Ovary (tissue), 9 donors: ENCODE results near the gene ST6GAL1. TPM values are rescaled to one million over a fixed set of nuclear protein-coding genes. Genes with fewer than 3 reads are reported as not detected.

Source experiments
- DNase-seq, 5 donors: peaks; one replicate each; pipeline ENCODE4 v3.0.0-alpha.2; 2019 to 2020
- H3K27ac ChIP-seq, 2 donors: fragments of 200-600 bp; one replicate each; pipeline versions ENCODE4 v1.5.1 to v1.8.0; 2019 to 2022
- H3K27me3 ChIP-seq: fragments of 200-600 bp; one replicate; pipeline ENCODE4 v1.8.0; 2022
- H3K36me3 ChIP-seq: fragments of 200-600 bp; sonication (generic); one replicate; pipeline ENCODE4 v1.5.1; 2019
- H3K4me1 ChIP-seq: one replicate; pipeline ENCODE4 v1.8.1; 2013; ENCODE audit warnings: mild to moderate bottlenecking, moderate library complexity; ENCODE audit not compliant: insufficient read depth
- H3K4me3 ChIP-seq: fragments of 200-600 bp; sonication (generic); one replicate; pipeline ENCODE4 v1.5.1; 2017
- H3K9me3 ChIP-seq, 2 donors: fragments of 200-600 bp in 1 of 2; sonication (generic) in 1 of 2; one replicate each; pipeline versions ENCODE4 v1.5.1 to v1.8.1; 2013 to 2019; ENCODE audit warnings: mild to moderate bottlenecking in 1 of 2, moderate library complexity in 1 of 2
- CTCF ChIP-seq, 3 donors: fragments of 450-650 bp in 2 of 3; fragments of 200-600 bp in 1 of 3; IDR thresholded peaks; one replicate each; pipeline versions ENCODE4 v1.5.1 to v1.8.0; 2016 to 2022; ENCODE audit warnings: antibody characterized with exemption in 3 of 3, mild to moderate bottlenecking in 1 of 3
- EP300 ChIP-seq: sonication (generic); formaldehyde crosslinking; IDR thresholded peaks from one replicate; pipeline ENCODE4 v1.6.1; 2017; ENCODE audit warnings: antibody characterized with exemption
- POLR2A ChIP-seq: fragments of 450-650 bp; IDR thresholded peaks from one replicate; pipeline ENCODE4 v1.6.1; 2017; ENCODE audit warnings: antibody characterized with exemption, mild to moderate bottlenecking, moderate library complexity
- WGBS, 3 donors: extraction: QIAGEN DNeasy Blood & Tissue Kit in 1 of 3; methylation state at CpG; one replicate each; pipeline versions ENCODE4 v1.1.5 to v1.1.7; 2013 to 2017; 5-methylcytosine and 5-hydroxymethylcytosine counted together
- intact Hi-C, 4 donors: fragments of 100-400 bp; cut with DNase I; formaldehyde crosslinking; loops; one replicate each; pipeline versions ENCODE4 v1.11.0 to v1.15.1; 2022 to 2023
- polyA plus RNA-seq, 2 donors: library from polyadenylated mRNA; stranded (reverse); fragments of 200-250 nt in 1 of 2; fragments of 350-450 nt in 1 of 2; fragmentation: Illumina TruSeq in 1 of 2; extraction: RNeasy Lipid Tissue Mini Kit (QIAGEN cat#74804) in 1 of 2; gene quantifications; one replicate each; pipeline ENCODE4 v1.2.3, GENCODE V29; 2013 to 2014
- total RNA-seq, 7 donors: library from RNA; depleted of rRNA in 2 of 7; stranded (reverse); fragments of >200 nt in 2 of 7; fragmentation: NEBNext Ultra II Directional in 3 of 7; extraction: Animal tissue kit (Norgen Biotek cat#: 25700) in 3 of 7; gene quantifications; one replicate each; pipeline versions ENCODE4 v1.1.0 to v1.2.4, GENCODE V29; 2016 to 2023
- donor health status: DM: no; HTN: no; CAD: no; lungs with moderate emphysema.
- donor health status: DM: no; HTN: no; CAD: no.
- donor health status: Bipolar disorder and iron deficiency.
- donor health status: DM: yes; HTN: yes; CAD: no.
- donor health status: DM: no; HTN: no; CAD: no.
- donor health status: DM: yes; HTN: yes; CAD: no.

The ST6GAL1 gene
- total and polyA plus RNA-seq, 9 donors, result 10.6 to 55.2 (median 28.1) TPM

GRCh38 chr3:186921578-186921977 lies 8.7 kb upstream of the ST6GAL1 start:
- no peak for TF ChIP-seq EP300
- no peak for TF ChIP-seq CTCF (IDR thresholded peaks at IDR 0.05)
- H3K27ac ChIP-seq, result no peak overlapping the region
- H3K36me3 ChIP-seq, result no peaks in the 10 kb centered on the region
- no peaks in the 10 kb centered on the region for H3K4me1 ChIP-seq
- intact Hi-C loops, result no loop called here
- DNase-seq, result no peak
- WGBS, 3 donors, result 65 to 73% (median 68%) methylated on average over 3 of the region's 3 CpGs
- H3K27me3 ChIP-seq, result no peaks in the 10 kb centered on the region
- no peak overlapping the region for H3K4me3 ChIP-seq
- H3K9me3 ChIP-seq, result no peaks in the 10 kb centered on the region

- intact Hi-C loops, result no loop called here
- H3K4me1 ChIP-seq, result no peaks in the 10 kb centered on the region
- TF ChIP-seq EP300 (no peak), CTCF (IDR thresholded peaks at IDR 0.05) (no peak), POLR2A (no peak)
- H3K27me3 ChIP-seq, result no peaks in the 10 kb centered on the region
- no peak overlapping the region for H3K27ac ChIP-seq
- no peaks in the 10 kb centered on the region for H3K9me3 ChIP-seq
- no peak overlapping the region for H3K4me3 ChIP-seq
- no peak for DNase-seq
- H3K36me3 ChIP-seq, result no peaks in the 10 kb centered on the region
- 79 to 83% (median 81%) methylated on average over 8 to 9 of the region's 9 CpGs for WGBS, 3 donors
Observed at GRCh38 chr3:186922224-186922623, 8.1 kb upstream of the ST6GAL1 start.

- Histone ChIP-seq H3K27ac (no peak overlapping the region), H3K27me3 (no peaks in the 10 kb centered on the region), H3K36me3 (no peaks in the 10 kb centered on the region), H3K4me3 (no peak overlapping the region), H3K4me1 (no peaks in the 10 kb centered on the region), H3K9me3 (no peaks in the 10 kb centered on the region)
- intact Hi-C loops, result no loop called here
- TF ChIP-seq EP300 (no peak), CTCF (IDR thresholded peaks at IDR 0.05) (no peak), POLR2A (no peak)
- DNase-seq, result no peak
- 71 to 83% (median 73%) methylated on average over 5 of the region's 5 CpGs for WGBS, 3 donors
Observed at GRCh38 chr3:186922790-186923189, 7.5 kb upstream of the ST6GAL1 start.

- H3K27me3 ChIP-seq, result no peaks in the 10 kb centered on the region
- TF ChIP-seq CTCF (IDR thresholded peaks at IDR 0.05) (no peak), POLR2A (no peak), EP300 (no peak)
- no peaks in the 10 kb centered on the region for H3K36me3 ChIP-seq
- no peak overlapping the region for H3K4me3 ChIP-seq
- 91 to 92% (median 92%) methylated on average over 3 of the region's 3 CpGs for WGBS, 3 donors
- intact Hi-C loops, result no loop called here
- H3K27ac ChIP-seq, result no peak overlapping the region
- DNase-seq, result no peak
- no peaks in the 10 kb centered on the region for H3K4me1 ChIP-seq
- no peaks in the 10 kb centered on the region for H3K9me3 ChIP-seq
Observed at GRCh38 chr3:186923241-186923640, 7.1 kb upstream of the ST6GAL1 start.

GRCh38 chr3:186925826-186926225 lies 4.5 kb upstream of the ST6GAL1 start:
- Histone ChIP-seq H3K4me1 (no peaks in the 10 kb centered on the region), H3K27ac (no peak overlapping the region), H3K9me3 (no peaks in the 10 kb centered on the region), H3K36me3 (no peaks in the 10 kb centered on the region), H3K4me3 (no peak overlapping the region), H3K27me3 (no peaks in the 10 kb centered on the region)
- DNase-seq, result no peak
- intact Hi-C loops, result no loop called here
- TF ChIP-seq POLR2A (no peak), CTCF (IDR thresholded peaks at IDR 0.05) (no peak), EP300 (no peak)
- 56 to 84% (median 71%) methylated on average over 1 of the region's 1 CpG for WGBS, 3 donors
